Fibroblast of skin of scalp (primary cell): ENCODE data around the gene GOLGA6L2. TPM values are rescaled to one million over a fixed set of nuclear protein-coding genes. Genes with fewer than 3 reads are reported as not detected.
"Not testable (repeated sequence)": the region's sequence is repeated elsewhere in the genome, so short reads cannot be mapped to it uniquely, and the experiment has no call there.

ENCODE experiments used
- DNase-seq: peaks from one replicate; pipeline ENCODE4 v3.0.0-alpha.2; 2013
- polyA plus RNA-seq, 2 experiments: library from polyadenylated mRNA; unstranded; fragments of 120-200 nt; gene quantifications; one replicate each; pipeline ENCODE4 v1.2.1, GENCODE V29; 2013; ENCODE audit not compliant: insufficient read length in 2 of 2

The GOLGA6L2 gene
- not detected for polyA plus RNA-seq (2013, experiment 1 of 2; ENCODE audit: insufficient read length)
- polyA plus RNA-seq (2013, experiment 2 of 2; ENCODE audit: insufficient read length): not detected

- no peak for DNase-seq
Measured at GRCh38 chr15:23447107-23447500, at the start of gene GOLGA6L2. Gene GOLGA6L2, minus strand, starts transcription at chr15:23447243. Its CDS starts 62 bp downstream, at chr15:23447181.

- no peak for DNase-seq
Measured at GRCh38 chr15:23484870-23485269, 37.8 kb upstream of the GOLGA6L2 start.

GRCh38 chr15:23483821-23484299, 36.8 kb upstream of the GOLGA6L2 start:
- no peak for DNase-seq

- DNase-seq: no peak
Measured at GRCh38 chr15:23482764-23483489, 35.9 kb upstream of the GOLGA6L2 start.

- no peak for DNase-seq
Measured at GRCh38 chr15:23482228-23482627, 35.2 kb upstream of the GOLGA6L2 start.

GRCh38 chr15:23477920-23478319, 30.9 kb upstream of the GOLGA6L2 start:
- no peak for DNase-seq

- no peak for DNase-seq
Measured at GRCh38 chr15:23472678-23473077, 25.6 kb upstream of the GOLGA6L2 start.

GRCh38 chr15:23472033-23472432, 25.0 kb upstream of the GOLGA6L2 start:
- no peak for DNase-seq

- peak; percentile 14 for DNase-seq
Measured at GRCh38 chr15:23467110-23467600, 20.1 kb upstream of the GOLGA6L2 start.

- DNase-seq: no peak
Measured at GRCh38 chr15:23457890-23458289, 10.8 kb upstream of the GOLGA6L2 start.

- no peak for DNase-seq
Measured at GRCh38 chr15:23446215-23447106, 582 bp downstream of the GOLGA6L2 start.

- no peak for DNase-seq
Measured at GRCh38 chr15:23444269-23444668, 2.8 kb downstream of the GOLGA6L2 start.

- DNase-seq: no peak
Measured at GRCh38 chr15:23441204-23441603, 5.8 kb downstream of the GOLGA6L2 start.

GRCh38 chr15:23440596-23440995, 6.4 kb downstream of the GOLGA6L2 start:
- DNase-seq: no peak

- DNase-seq: no peak
Measured at GRCh38 chr15:23439513-23439912, 7.5 kb downstream of the GOLGA6L2 start.

- DNase-seq: no peak
Measured at GRCh38 chr15:23438816-23439466, 8.1 kb downstream of the GOLGA6L2 start.

GRCh38 chr15:23437673-23438072, 9.4 kb downstream of the GOLGA6L2 start:
- DNase-seq: no peak

GRCh38 chr15:23437146-23437545, 9.9 kb downstream of the GOLGA6L2 start:
- DNase-seq: no peak

GRCh38 chr15:23436421-23436820, 10.6 kb downstream of the GOLGA6L2 start:
- DNase-seq: no peak

- DNase-seq: not testable (repeated sequence)
Measured at GRCh38 chr15:23434699-23435098, 12.3 kb downstream of the GOLGA6L2 start.

GRCh38 chr15:23425327-23425726, 21.7 kb downstream of the GOLGA6L2 start:
- DNase-seq: not testable (repeated sequence)

GRCh38 chr15:23424111-23424904, 22.7 kb downstream of the GOLGA6L2 start:
- no peak for DNase-seq
